ENCODE data around the gene PRDM16. TPM values are rescaled to one million over a fixed set of nuclear protein-coding genes. Genes with fewer than 3 reads are reported as not detected.

PRDM16 gene
- total and polyA plus RNA-seq, 2 of the 13 experiments (the other 11 are each of a cell fraction or from before 2014, with no cell fraction given) = 0.15 to 0.81 TPM

- TF ChIP-seq ZNF703 (CRISPR knock-in tag; IDR thresholded peaks at IDR 0.05; ENCODE audit: borderline replicate concordance) = no peak
- TF ChIP-seq RFXAP (CRISPR knock-in tag; IDR thresholded peaks at IDR 0.05; ENCODE audit: borderline replicate concordance) = no peak
- peak; percentile 99 for TF ChIP-seq HOXA5 (CRISPR knock-in tag; IDR thresholded peaks at IDR 0.05)
- TF ChIP-seq MTA1 (CRISPR knock-in tag; IDR thresholded peaks at IDR 0.05; ENCODE audit: borderline replicate concordance) = peak; percentile 92
- peak; percentile 37 for TF ChIP-seq UBTF (CRISPR knock-in tag; IDR thresholded peaks at IDR 0.05)
- no peak for TF ChIP-seq TOPORS (CRISPR knock-in tag; IDR thresholded peaks at IDR 0.05)
- peak; percentile 46; the same call in 1 of the 2 replicates for TF ChIP-seq NR2C2 (CRISPR knock-in tag; IDR thresholded peaks at IDR 0.05; ENCODE audit: borderline replicate concordance)
- TF ChIP-seq, protein P1, sequence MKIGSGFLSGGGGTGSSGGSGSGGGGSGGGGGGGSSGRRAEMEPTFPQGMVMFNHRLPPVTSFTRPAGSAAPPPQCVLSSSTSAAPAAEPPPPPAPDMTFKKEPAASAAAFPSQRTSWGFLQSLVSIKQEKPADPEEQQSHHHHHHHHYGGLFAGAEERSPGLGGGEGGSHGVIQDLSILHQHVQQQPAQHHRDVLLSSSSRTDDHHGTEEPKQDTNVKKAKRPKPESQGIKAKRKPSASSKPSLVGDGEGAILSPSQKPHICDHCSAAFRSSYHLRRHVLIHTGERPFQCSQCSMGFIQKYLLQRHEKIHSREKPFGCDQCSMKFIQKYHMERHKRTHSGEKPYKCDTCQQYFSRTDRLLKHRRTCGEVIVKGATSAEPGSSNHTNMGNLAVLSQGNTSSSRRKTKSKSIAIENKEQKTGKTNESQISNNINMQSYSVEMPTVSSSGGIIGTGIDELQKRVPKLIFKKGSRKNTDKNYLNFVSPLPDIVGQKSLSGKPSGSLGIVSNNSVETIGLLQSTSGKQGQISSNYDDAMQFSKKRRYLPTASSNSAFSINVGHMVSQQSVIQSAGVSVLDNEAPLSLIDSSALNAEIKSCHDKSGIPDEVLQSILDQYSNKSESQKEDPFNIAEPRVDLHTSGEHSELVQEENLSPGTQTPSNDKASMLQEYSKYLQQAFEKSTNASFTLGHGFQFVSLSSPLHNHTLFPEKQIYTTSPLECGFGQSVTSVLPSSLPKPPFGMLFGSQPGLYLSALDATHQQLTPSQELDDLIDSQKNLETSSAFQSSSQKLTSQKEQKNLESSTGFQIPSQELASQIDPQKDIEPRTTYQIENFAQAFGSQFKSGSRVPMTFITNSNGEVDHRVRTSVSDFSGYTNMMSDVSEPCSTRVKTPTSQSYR (CRISPR knock-in tag; IDR thresholded peaks at IDR 0.05; ENCODE audit: borderline replicate concordance) = no peak
- TF ChIP-seq, protein P2, sequence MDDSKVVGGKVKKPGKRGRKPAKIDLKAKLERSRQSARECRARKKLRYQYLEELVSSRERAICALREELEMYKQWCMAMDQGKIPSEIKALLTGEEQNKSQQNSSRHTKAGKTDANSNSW (CRISPR knock-in tag; IDR thresholded peaks at IDR 0.05; ENCODE audit: borderline replicate concordance) = no peak
- TF ChIP-seq FOXM1 (CRISPR knock-in tag; IDR thresholded peaks at IDR 0.05) = no peak
- no peak for TF ChIP-seq STAT5B (CRISPR knock-in tag; IDR thresholded peaks at IDR 0.05)
- no peak for TF ChIP-seq MAF1 (CRISPR knock-in tag; IDR thresholded peaks at IDR 0.05; ENCODE audit: borderline replicate concordance)
- TF ChIP-seq HNF1A (IDR thresholded peaks at IDR 0.05; ENCODE audit: low read depth) = no peak
- TF ChIP-seq HNF1A (CRISPR knock-in tag; IDR thresholded peaks at IDR 0.05; ENCODE audit: borderline replicate concordance) = no peak
- TF ChIP-seq GABPB1 (CRISPR knock-in tag; IDR thresholded peaks at IDR 0.05) = peak; percentile 48; the same call in 1 of the 2 replicates
- TF ChIP-seq ETV5 (CRISPR knock-in tag; IDR thresholded peaks at IDR 0.05; ENCODE audit: borderline replicate concordance) = no peak
- peak; percentile 45; the same call in 1 of the 2 replicates for TF ChIP-seq SOX13 (IDR thresholded peaks at IDR 0.05)
- peak in 1 of 2 experiments; percentile 31; a peak in 1 of 4 replicates for TF ChIP-seq SOX13 (CRISPR knock-in tag; conservative IDR thresholded peaks at IDR 0.05 in 1 of 2, IDR thresholded peaks at IDR 0.05 in 1 of 2)
- TF ChIP-seq ZNF101 (CRISPR knock-in tag; IDR thresholded peaks at IDR 0.05; ENCODE audit: borderline replicate concordance, low read depth) = no peak
Measured at GRCh38 chr1:3249631-3250501, 180.9 kb downstream of the PRDM16 start (continued).
